Glomerular visceral epithelial cell (primary cell): ENCODE data around the gene JMJD8.

Experiments
- DNase-seq: peaks from one replicate; pipeline ENCODE4 v3.0.0-alpha.2; 2016; ENCODE audit errors: extremely low spot score

JMJD8 gene, protein sequence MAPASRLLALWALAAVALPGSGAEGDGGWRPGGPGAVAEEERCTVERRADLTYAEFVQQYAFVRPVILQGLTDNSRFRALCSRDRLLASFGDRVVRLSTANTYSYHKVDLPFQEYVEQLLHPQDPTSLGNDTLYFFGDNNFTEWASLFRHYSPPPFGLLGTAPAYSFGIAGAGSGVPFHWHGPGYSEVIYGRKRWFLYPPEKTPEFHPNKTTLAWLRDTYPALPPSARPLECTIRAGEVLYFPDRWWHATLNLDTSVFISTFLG

DNA sequence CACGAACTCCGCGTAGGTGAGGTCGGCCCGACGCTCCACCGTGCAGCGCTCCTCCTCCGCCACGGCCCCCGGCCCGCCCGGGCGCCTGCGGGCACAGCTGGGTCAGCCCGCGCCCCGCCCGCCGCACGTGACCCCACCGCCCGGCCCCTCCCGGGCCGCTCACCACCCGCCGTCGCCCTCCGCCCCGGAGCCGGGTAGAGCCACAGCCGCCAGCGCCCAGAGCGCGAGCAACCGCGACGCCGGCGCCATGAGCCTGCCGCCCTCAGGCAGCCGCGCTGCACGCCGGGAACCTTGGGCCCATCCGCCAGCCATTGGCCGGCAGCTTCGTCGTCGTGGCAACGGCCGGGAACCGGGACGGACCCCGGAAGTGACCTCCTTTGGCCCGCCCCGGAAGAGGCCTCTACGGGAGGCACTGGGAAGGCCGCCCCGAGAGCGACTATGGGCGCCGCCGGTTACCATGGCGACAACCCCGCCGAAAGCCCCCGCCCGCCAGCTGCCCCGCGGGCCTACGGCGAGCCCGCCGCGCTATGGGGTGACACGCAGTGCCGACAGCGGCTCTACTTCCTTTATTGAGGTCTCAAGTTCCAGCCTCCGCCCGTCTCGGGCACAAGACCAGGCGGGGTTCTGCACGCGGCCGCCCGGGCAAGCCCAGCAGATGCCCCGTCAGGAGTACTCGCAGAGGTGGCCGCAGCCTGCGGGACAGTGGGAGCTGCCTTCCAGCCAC, at the start of gene JMJD8:
Gene JMJD8 (minus strand): TSS at position 264 of the 724 bp plus-strand sequence. CDS start 15 bp downstream, at position 249.
- peak; percentile 93 for DNase-seq

DNA sequence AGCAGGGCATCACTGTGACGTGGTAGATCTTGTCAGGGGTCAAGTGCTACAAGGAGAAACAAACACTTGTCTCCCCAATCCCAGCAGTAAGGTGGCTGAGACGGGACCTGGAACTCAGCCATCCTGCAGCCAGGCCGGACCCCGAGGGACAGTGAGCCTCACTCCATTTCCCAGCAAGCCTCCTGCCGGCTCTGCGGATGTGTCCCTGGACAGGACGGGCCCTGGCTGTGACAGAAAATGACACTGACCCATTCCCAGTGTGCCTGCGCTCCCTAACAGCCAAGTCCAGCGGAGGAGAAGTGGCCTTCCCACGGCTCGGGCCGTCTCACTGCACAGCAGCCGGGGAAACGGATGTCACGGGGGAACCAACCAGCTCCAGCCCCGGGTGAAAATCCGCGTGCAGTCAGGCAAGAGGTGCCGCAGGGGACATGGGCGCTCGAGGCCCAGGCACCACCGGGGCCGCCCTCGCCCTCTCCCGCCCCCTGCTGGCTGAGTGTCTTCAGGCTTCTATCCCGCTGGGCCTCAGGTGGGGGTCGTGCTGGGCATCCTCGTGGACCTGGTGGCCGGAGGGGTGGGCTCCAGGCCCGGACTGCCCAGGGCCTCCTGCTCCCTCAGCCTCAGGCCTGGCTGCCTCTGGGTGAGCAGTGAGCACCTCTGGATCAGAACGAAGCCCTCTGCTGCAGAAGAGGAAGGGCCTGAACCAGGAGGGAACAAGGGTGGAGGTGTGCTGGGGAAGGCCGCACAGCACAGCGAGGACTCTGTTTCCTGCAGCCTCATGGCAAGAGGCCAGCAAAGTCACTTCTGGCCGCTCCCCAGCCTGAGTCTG, 49.5 kb upstream of the JMJD8 start:
- DNase-seq, result no peak

DNA sequence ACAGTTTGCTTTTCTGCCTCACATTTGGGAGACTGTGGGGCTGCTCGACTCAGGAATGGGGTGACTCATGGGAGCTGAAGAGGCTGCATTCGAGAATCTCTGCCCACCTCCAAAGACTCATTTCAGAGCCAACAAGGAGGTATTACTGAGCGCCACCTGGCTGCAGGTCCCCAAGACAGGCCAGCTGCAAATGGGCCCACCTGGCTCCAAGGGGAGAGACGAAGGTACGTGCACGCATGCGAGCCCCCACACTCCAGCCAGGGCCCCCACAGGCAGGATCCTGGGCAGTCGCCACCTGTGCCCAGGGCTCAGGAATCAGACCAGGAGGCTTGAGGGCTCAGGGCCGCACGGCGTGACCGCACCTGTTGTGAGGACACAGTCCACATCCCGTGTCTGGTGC, 48.8 kb upstream of the JMJD8 start:
- DNase-seq, result no peak

DNA sequence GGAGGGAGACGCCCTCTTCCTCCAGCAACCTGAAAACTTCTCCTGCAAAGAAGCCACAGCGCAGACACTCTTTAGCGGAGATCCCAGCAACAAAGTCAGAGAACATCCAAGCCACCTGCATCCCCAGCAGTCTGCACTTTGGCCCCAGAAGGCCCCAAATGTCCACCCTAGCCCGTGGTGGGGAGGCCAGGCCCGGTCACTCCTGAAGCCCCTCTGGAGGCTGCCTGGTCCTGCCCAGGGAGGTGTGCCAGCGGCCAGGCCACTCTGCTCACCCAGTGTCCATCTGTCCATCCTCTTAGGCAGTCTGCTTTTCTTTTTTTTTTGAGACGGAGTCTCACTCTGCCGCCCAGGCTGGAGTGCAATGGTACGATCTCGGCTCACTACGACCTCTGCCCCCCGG, 48.2 kb upstream of the JMJD8 start:
- no peak for DNase-seq

DNA sequence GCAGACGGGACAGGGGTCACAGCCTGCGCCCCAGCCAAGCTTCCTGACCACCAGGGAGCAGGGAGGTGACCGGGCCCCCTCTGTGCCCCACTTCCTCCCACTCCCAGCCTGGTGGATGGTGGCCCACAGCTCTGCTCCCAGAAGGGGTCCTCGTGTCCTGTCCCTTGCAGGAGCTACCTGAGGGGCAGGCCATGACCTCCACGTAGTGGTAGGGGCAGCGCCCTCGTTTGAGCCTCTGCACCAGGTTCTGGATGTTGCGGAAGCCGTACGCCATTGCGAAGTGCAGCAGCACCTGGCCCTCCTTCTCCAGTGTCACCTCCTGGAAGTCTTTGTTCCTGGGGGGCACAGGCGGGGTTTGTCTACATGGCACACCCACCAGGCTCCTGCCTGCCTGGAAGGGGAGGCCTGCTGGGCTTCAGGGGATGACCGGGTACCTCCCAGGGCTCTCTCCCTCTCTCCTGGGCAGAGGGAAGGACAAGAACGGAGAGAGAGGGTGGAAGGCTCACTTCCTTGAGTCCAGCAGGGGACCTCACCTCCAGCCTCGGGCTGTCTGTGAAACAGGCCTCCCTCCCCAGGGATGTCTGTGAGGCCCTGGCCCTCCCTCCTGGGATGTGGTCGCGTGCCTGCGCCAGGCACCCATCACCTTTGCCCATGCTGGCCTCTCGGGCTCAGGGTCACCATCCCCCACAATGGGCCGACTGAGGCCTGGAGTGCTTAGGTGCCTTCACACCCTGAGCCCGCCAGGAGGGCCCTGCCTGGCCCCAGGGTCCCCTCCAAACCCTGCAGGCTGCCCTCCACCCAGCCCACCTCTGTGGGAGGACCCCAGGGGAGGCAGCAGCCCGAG, 46.8 kb upstream of the JMJD8 start:
- no peak for DNase-seq

DNA sequence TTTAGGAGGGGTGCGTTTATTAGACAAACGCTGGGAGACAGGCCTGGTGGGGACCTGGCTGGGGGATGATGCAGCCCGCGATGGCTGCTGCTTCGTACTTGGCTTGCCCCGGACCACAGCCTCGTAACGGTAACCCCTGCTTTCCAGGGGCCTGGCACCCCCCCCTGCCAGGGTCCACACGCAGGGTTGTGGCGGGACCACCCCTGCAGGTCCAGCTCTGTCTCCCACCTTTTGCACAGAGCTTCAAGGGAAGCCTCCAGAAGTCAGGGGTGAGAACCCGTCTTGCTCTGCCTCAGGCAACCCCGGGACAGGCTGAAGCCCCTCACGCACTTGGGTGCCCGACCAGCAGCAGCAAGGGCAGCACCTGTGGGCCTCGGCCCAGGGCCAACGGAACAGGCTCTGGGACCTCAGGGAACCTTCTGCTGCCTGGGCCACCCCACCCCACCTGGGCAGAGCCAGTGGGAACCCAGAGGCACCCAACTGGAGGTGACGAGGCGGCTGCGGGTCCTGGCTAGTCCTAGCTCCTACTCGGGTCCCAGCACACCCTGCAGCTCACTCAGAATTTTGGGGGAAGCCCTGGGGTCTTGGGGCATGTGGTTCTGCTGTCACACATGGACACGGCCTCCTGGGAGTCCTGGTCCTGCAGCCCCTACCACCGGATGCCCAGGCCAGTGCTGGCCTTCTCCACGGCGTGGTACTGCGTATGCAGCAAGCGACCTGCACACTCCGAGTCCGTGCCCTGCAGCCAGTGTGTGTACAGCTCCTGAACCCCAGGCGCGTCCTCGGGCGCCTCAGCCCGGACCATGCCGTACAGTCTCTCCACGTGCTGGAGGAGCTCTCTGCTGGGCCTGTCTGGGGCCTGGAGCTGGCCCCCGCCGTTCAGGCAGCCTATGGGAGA, 45.9 kb upstream of the JMJD8 start:
- no peak for DNase-seq

DNA sequence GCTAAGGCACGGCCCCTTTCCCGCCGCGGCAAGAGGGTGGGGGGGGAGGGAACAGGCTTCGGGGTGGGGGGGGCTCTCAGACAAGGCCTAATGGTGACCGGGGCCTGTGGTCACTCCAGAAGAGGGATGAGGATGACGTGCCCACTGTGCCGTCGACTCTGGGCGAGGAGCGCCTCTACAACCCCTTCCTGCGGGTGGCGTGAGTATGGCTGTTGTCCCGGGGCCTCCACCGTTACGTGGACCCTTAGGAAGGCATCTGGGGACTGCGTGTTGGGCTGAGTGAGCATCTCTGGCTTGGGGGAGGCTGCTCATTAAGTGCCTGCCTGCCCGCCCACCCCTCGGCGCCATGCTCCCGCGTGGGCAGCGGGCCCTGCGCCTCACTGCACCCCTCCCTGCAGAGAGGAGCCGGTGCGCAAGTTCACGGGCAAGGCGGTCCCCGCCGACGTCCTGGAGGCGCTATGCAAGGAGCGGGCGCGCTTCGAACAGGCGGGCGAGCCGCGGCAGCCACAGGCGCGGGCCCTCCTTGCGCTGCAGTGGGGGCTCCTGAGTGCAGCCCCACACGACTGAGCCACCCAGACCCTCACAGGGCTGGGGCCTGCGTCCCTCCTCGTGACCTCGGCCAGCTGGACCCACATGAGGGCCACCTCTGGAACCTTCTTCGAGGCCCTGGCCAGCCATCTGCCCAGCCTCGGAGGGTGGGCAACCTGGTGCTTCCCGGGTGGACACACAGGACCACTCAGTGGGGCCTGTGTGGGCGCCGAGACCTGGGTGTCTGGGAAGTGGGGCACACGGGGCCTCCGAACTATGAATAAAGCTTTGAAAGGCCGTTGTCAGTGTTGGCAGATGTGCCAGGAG, 45.0 kb upstream of the JMJD8 start:
- DNase-seq, result no peak

DNA sequence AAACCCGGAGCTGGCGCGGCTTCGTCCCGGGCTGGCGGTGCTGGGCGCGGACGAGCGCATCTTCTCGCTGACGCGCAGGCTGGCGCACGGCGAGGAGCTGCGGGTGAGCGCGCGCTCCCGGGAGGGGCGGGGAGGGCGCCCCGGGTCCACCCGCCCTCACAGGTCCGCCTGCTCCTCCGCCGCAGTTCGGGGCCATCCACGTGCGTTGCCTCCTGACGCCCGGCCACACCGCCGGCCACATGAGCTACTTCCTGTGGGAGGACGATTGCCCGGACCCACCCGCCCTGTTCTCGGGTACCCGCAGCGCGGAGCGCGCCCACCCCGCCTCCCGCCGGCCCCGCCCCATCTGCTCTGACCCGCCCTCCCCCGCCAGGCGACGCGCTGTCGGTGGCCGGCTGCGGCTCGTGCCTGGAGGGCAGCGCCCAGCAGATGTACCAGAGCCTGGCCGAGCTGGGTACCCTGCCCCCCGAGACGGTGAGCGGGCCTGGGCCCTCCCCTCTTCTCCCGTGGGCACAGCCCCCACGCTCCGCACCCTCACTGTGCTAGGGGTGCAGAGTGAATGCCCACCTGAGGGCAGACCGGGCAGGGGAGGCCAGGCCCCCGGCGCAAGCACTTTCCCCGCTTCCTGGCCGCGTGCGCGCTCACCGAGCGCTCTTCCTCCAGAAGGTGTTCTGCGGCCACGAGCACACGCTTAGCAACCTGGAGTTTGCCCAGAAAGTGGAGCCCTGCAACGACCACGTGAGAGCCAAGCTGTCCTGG, 44.2 kb upstream of the JMJD8 start:
- DNase-seq, result peak; percentile 78

DNA sequence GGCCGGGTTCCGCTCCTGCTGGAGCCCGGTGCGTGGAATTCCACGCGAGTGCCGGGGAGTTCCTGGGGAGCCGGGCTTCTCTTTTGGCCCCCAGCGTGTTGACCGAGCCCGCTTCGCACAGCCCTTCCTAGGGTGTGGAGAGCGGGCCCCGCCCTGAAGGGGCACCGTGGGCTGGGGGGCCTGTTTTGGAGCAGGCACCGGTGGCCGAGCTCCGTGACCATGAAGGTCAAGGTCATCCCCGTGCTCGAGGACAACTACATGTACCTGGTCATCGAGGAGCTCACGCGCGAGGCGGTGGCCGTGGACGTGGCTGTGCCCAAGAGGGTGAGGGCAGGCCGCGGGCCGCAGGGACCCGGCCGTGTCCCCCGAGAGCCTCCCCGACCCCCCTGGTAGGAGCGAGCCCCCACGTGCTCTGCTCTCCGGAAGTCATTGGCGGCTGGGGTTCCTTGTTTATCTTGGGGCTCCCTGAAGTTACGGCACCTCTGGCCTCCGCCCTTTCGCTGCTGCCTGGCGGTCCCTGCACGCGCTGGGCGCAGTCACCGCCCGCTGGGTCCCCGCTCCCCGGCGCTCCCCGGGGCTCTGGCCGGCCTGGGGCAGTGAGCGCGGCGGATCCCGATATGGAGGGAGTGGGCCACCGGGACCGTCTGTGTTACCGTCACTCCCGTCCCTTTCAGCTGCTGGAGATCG, 43.3 kb upstream of the JMJD8 start:
- no peak for DNase-seq

DNA sequence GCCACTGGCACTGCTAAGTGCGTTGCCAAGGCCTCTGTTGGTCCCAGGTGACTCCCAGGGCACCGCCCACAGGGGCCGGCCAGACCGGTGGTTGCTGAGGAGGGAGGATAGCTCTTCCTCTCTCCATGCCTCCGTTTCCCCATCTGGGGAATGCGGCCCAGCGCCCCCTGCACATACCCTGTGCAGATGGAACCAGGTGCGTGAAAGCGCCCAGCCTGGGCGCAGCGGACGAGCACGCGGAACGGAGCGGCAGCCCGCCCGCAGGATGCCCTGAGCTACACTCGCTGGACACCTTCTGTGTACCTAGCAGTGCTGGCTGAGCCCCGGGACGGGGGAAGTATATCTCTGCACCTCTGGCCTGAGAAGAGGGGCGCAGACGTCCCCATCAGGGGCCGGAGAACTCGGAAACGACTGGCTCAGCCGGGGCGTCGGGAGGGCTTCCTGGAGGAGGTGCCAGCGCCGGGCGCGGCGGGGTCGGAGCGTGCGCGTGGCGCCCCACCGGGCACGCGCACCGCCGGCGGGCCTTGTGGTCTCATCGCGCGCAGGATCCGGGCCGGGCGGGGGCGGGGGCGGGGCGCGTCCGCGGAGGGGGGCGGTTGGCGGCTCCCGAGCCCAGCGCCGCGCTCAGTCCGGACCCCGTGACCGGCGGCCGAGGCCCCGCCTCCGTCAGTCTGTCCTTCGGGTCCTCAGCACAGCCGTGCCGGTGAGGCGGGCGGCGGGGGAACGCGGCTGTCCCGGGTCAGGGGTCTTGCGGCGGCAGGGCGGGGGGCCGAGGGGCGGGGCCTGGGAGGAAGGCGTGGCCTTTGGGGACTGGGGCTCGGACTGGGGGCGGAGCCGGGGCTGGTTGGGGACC, 42.5 kb upstream of the JMJD8 start, which contains the start of the genes CCDC78 and HAGHL:
Gene CCDC78 (minus strand): TSS at position 6 of the 853 bp plus-strand sequence. CDS start 76 bp downstream, outside the sequence.
Gene HAGHL (plus strand): TSS at position 669 of the 853 bp plus-strand sequence. CDS start 404 bp downstream, outside the sequence.
- DNase-seq, result peak; percentile 43

DNA sequence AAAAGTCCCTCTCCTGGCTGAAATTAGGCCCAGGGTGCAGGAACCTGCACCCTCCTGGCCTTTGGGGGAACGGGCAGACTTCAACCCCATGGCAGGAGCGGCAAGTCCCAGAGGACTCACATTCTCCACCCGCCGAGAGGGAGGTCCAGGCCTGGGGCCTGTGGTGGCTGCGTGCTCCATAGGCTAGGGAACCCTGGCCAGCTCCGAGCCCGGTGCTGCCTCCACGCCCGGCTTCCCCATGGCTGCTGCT, 42.0 kb upstream of the JMJD8 start:
- DNase-seq, result no peak

DNA sequence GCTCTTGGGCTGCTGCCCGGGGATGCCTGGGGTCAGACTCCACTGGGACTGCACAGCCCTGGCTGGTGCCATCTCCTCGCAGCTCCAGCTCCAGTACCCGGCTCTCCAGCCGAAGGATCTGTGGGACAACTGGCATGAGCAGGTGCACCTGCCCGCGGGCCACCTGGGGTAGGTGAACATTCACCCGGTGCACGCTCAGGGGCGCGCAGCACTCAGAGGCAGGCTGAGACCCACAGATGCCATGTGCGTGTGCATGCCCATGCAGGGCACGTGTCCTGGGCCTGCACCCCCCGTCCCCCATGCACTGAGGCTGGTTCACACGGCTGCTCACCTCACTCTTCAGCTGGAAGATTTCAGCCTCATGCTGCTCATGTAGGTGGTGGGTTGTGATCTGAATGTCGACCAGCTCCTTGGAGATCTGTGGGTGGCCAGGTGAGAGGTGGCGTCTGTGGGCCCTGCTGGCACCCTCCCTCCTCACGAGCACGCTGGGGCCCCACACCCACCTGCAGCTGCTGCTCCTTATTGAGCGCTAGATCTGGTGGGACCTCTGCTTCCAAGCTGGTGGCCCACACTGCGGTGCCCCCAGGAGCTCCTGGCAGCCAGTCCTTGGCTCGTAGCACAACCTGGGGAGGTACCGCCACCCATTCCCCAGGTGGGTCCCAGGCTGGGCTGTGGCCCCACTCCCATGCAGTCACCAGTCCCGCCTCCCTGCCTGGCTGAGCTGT, 41.5 kb upstream of the JMJD8 start:
- no peak for DNase-seq

DNA sequence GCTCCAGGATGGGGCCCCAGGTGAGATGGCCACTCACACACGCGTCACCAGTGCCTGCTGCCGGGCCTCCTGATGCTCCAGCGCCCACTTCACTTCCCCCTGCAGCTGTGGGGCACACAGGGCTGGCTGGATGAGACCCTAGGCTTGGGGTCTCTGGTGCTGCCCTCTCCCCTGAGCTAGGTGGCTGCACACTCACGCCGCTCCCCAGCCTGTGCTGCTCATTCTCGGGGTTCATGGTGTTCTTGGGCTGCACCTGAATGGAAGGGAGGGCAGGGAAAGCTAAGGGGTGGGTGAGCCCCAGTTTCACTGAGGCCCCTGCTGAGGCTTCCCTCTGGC, 40.9 kb upstream of the JMJD8 start:
- DNase-seq, result no peak

DNA sequence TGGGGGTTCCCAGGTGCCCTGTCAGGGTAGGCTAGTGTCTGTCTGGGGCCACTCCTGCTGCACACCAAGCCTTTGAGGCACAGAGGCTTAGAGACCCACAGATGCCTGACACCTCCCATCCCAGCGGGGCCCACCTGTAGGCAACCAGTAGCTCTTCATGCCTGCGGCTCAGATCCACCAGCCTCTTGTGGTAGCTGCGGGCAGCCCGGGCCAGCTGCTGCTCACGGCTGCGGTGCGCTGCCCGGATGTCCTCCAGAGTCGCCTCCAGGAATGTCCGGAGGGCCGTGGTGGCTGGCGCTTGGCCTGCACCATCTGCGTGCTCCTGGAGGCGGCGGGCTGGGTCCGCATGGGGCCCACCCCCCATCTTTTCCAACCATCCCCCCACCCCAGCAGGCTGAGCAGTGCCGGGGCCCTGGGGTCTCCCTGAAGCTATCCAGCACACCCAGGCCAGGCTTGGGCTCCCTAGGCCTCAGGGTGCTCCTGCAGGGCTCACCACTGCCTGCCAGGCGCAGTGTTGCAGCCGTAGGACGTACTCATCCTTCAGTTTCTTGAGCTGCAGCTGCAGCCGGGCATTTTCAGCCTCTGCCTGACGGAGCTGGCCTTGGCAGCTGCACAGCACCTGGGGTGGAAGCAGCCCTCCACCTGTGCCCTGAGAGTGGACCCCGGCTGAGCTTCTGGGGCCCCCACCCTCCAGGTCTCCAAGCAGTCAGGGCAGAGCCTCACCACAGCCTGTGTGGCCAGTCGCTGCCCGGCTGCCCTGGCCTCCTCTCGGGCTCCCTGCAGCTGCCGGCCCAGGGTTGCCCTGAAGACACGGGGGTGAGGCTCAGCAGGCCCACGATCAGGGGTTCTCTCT, 40.3 kb upstream of the JMJD8 start:
- no peak for DNase-seq

DNA sequence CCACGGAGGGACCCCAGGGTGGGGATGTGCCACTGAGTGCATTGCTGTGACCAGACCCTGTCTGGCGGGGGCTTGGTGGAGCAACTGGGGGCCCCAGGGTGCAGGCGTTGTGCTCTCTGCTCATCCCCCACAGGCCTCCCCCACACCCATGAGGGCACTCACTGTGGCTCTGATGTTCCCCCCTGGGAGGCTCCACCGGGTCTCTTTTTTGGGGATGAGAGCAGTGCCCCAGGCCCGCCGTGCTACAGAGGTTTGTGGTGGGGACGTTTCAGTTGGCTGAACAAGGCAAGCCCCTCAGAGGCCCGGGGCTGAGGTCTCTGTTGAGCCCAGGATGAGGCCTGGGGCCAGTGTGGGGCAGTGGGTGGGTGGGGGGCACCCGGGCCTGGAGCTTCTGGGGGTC, 39.6 kb upstream of the JMJD8 start:
- no peak for DNase-seq
